Endothelial cell of umbilical vein (primary cell): ENCODE results near the gene FLT3LG.

ENCODE experiments used
- CTCF ChIP-seq, 2 donors: IDR thresholded peaks; 1 replicate in 1 of 2; 2 replicates in 1 of 2; pipeline ENCODE4 v1.5.1; 2011; ENCODE audit warnings: low read length in 2 of 2, mild to moderate bottlenecking in 2 of 2, moderate library complexity in 2 of 2, control low read depth in 1 of 2, inconsistent platforms in 1 of 2, low read depth in 1 of 2; ENCODE audit not compliant: insufficient read depth in 1 of 2; ENCODE audit errors: extremely low read depth in 1 of 2
- EZH2 ChIP-seq: IDR thresholded peaks from 2 replicates; pipeline ENCODE4 v1.6.1; 2012; ENCODE audit warnings: borderline replicate concordance, low read depth, mild to moderate bottlenecking, moderate library complexity, low read length, inconsistent platforms; ENCODE audit not compliant: severe bottlenecking
- FOS ChIP-seq: IDR thresholded peaks from 2 replicates; pipeline ENCODE4 v1.6.1; 2011; ENCODE audit warnings: mild to moderate bottlenecking, low read length, moderate library complexity, borderline replicate concordance; ENCODE audit not compliant: insufficient read depth
- JUN ChIP-seq: IDR thresholded peaks from 2 replicates; pipeline ENCODE4 v1.6.1; 2011; ENCODE audit warnings: borderline replicate concordance, low read depth; ENCODE audit not compliant: insufficient read length, insufficient read depth
- MAX ChIP-seq: IDR thresholded peaks from 2 replicates; pipeline ENCODE4 v1.6.1; 2011; ENCODE audit not compliant: insufficient read depth, insufficient read length
- MYC ChIP-seq: IDR thresholded peaks from one replicate; pipeline ENCODE4 v1.6.1; 2011; ENCODE audit warnings: mild to moderate bottlenecking, low read depth, low read length
- POLR2A ChIP-seq: IDR thresholded peaks from 2 replicates; pipeline ENCODE4 v1.6.1; 2012; ENCODE audit warnings: low read depth, mild to moderate bottlenecking, control low read depth, low read length
- POLR2AphosphoS5 ChIP-seq: IDR thresholded peaks from 2 replicates; pipeline ENCODE4 v1.6.1; 2012; ENCODE audit warnings: low read depth, mild to moderate bottlenecking, control low read depth, low read length, moderate library complexity; ENCODE audit not compliant: insufficient read depth

GRCh38 chr19:49491804-49492572 lies 18.0 kb downstream of the FLT3LG start:
- TF ChIP-seq CTCF (IDR thresholded peaks at IDR 0.05; ENCODE audit: extremely low read depth in 1 of 2, insufficient read depth in 1 of 2, low read depth in 1 of 2, low read length in 2 of 2) = no peak
- TF ChIP-seq POLR2A = no peak
- no peak for TF ChIP-seq EZH2
- TF ChIP-seq JUN = no peak
- no peak for TF ChIP-seq POLR2AphosphoS5
- TF ChIP-seq MAX = no peak
- TF ChIP-seq MYC = no peak
- TF ChIP-seq FOS = no peak
